ENCODE data around the gene FHIT. TPM values are rescaled to one million over a fixed set of nuclear protein-coding genes. Genes with fewer than 3 reads are reported as not detected.

Gene FHIT
- total RNA-seq, 1 experiment from 2014 or later, result 3.6 TPM

DNA sequence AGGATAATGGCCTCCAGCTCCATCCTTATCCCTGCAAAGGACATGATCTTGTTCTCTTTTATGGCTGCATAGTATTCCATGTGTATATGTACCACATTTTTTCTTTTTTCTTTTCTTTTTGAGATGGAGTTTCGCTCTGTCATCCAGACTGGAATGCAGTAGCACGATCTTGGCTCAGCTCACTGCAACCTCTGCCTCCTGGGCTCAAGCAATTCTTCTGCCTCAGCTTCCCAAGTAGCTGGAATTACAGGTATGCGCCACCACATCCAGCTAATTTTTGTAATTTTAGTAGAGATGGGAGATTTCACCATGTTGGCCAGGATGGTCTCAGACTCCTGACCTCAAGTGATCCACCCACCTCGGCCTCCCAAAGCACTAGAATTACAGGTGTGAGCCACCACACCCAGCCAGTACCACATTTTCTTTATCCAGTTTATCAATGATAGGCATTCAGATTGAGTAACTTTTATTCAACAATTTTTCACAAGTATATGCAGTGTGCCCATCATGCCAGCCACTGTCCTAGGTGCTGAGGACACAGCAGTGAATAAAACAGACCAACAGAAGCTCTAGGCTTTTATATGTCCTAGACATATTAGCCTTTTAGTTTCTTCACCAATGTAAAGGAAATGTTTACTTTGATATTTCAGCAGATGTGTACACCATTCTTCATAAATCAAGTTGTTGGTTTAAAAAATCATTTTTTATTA lies 815.2 kb downstream of the FHIT start:
- H3K27me3 ChIP-seq (ENCODE audit: low read length), result no peaks in the 10 kb centered on the region
- H2AFZ ChIP-seq (ENCODE audit: low read length), result no peak overlapping the region
- H3K4me1 ChIP-seq (ENCODE audit: insufficient read depth, low read length), result no peaks in the 10 kb centered on the region
- 0 out of 2 replicates have a peak, but pooled peaks cover 3% of the 10 kb centered on the region for H3K9me3 ChIP-seq (ENCODE audit: low read length)
- CTCF ChIA-PET, result no interaction called here
- no peak overlapping the region for H3K9ac ChIP-seq (ENCODE audit: low read length)
- no peak overlapping the region for H3K4me2 ChIP-seq (ENCODE audit: low read length)
- DNase-seq (no peak), ATAC-seq (no peak)
- no TSS peak for BruUV-seq (replicated peaks)
- no peak overlapping the region for H3K27ac ChIP-seq (ENCODE audit: low read length)
- no peaks in the 10 kb centered on the region for H3K36me3 ChIP-seq (ENCODE audit: low read depth, low read length)
- H4K20me1 ChIP-seq (ENCODE audit: low read length), result no peaks in the 10 kb centered on the region
- H3K9me2 ChIP-seq (replicated peaks; ENCODE audit: low read length), result no peaks in the 10 kb centered on the region
- intact Hi-C loops (cut with micrococcal nuclease), result no loop called here
- no peak overlapping the region for H3K4me3 ChIP-seq (ENCODE audit: low read length)
- H3F3A ChIP-seq (ENCODE audit: low read length, unreplicated experiment), result no peaks in the 10 kb centered on the region
- H3K79me2 ChIP-seq (ENCODE audit: low read length), result no peaks in the 10 kb centered on the region
- TF ChIP-seq, protein P1, sequence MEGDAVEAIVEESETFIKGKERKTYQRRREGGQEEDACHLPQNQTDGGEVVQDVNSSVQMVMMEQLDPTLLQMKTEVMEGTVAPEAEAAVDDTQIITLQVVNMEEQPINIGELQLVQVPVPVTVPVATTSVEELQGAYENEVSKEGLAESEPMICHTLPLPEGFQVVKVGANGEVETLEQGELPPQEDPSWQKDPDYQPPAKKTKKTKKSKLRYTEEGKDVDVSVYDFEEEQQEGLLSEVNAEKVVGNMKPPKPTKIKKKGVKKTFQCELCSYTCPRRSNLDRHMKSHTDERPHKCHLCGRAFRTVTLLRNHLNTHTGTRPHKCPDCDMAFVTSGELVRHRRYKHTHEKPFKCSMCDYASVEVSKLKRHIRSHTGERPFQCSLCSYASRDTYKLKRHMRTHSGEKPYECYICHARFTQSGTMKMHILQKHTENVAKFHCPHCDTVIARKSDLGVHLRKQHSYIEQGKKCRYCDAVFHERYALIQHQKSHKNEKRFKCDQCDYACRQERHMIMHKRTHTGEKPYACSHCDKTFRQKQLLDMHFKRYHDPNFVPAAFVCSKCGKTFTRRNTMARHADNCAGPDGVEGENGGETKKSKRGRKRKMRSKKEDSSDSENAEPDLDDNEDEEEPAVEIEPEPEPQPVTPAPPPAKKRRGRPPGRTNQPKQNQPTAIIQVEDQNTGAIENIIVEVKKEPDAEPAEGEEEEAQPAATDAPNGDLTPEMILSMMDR (conservative IDR thresholded peaks at IDR 0.05; ENCODE audit: low read depth, low read length), result no peak
- TF ChIP-seq EZH2phosphoT487 (IDR thresholded peaks at IDR 0.05; ENCODE audit: borderline replicate concordance, low read length) (no peak), EZH2 (IDR thresholded peaks at IDR 0.05; ENCODE audit: low read length, unreplicated experiment) (no peak)
- POLR2A ChIA-PET (ENCODE audit: unreplicated experiment), result no interaction called here

DNA sequence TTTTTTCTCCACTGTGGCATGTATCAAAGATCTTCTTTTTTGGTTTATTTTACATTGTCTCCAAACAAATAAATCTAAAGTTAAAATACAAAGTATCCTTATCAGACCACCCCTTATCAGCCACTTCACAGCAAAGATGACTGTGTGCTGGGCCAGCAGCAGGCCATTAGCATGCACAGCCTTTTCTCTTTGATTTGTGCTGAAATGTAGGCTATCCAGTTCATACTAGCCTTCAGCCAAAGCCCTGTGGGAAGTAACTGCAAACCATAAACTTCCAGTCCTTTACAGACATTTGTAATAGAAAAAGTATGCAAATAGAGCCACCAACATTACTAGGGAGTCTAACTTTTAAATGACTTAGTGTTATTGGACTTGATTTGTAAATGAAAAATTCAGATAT lies 816.3 kb downstream of the FHIT start:
- Histone ChIP-seq H3K27ac (ENCODE audit: low read length) (no peak overlapping the region), H3K4me2 (ENCODE audit: low read length) (no peak overlapping the region), H3K9me3 (ENCODE audit: low read length) (0 out of 2 replicates have a peak, but pooled peaks cover 3% of the 10 kb centered on the region), H3K9ac (ENCODE audit: low read length) (no peak overlapping the region), H4K20me1 (ENCODE audit: low read length) (no peaks in the 10 kb centered on the region), H3K4me3 (ENCODE audit: low read length) (no peak overlapping the region), H3F3A (ENCODE audit: low read length, unreplicated experiment) (no peaks in the 10 kb centered on the region), H3K4me1 (ENCODE audit: insufficient read depth, low read length) (no peaks in the 10 kb centered on the region), H3K9me2 (replicated peaks; ENCODE audit: low read length) (no peaks in the 10 kb centered on the region), H3K79me2 (ENCODE audit: low read length) (no peaks in the 10 kb centered on the region), H3K27me3 (ENCODE audit: low read length) (no peaks in the 10 kb centered on the region), H3K36me3 (ENCODE audit: low read depth, low read length) (no peaks in the 10 kb centered on the region), H2AFZ (ENCODE audit: low read length) (no peak overlapping the region)
- intact Hi-C loops (cut with micrococcal nuclease), result no loop called here
- ATAC-seq (no peak), DNase-seq (no peak)
- TF ChIP-seq EZH2 (IDR thresholded peaks at IDR 0.05; ENCODE audit: low read length, unreplicated experiment) (no peak), EZH2phosphoT487 (IDR thresholded peaks at IDR 0.05; ENCODE audit: borderline replicate concordance, low read length) (no peak)
- TF ChIP-seq, protein P1 (conservative IDR thresholded peaks at IDR 0.05; ENCODE audit: low read depth, low read length), result no peak
- ChIA-PET POLR2A (ENCODE audit: unreplicated experiment) (no interaction called here), CTCF (no interaction called here)
- BruUV-seq (replicated peaks), result no TSS peak

DNA sequence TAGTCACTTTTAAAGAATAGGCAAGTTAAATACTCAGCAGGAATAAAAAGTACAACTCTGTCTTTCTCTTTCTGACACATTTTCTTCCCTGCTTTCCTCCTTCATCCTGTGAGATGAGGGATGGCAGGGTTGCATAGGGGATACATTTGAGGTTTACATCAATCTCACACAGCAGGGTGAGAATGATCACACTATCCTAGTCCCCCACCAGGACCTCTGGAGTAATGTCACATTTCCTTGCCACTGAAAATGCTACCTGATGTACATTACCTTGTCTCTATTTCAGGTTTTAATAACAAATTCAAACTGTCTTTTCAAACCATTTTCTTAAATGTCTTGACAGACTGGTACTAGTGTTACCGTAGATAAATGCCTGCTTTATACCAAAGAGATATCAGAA lies 816.9 kb downstream of the FHIT start:
- intact Hi-C loops (cut with micrococcal nuclease), result no loop called here
- ATAC-seq (no peak), DNase-seq (no peak)
- Histone ChIP-seq H3K9me2 (replicated peaks; ENCODE audit: low read length) (no peaks in the 10 kb centered on the region), H4K20me1 (ENCODE audit: low read length) (no peaks in the 10 kb centered on the region), H3K4me1 (ENCODE audit: insufficient read depth, low read length) (no peaks in the 10 kb centered on the region), H3F3A (ENCODE audit: low read length, unreplicated experiment) (no peaks in the 10 kb centered on the region), H3K4me3 (ENCODE audit: low read length) (no peak overlapping the region), H3K79me2 (ENCODE audit: low read length) (no peaks in the 10 kb centered on the region), H3K36me3 (ENCODE audit: low read depth, low read length) (no peaks in the 10 kb centered on the region), H3K9me3 (ENCODE audit: low read length) (0 out of 2 replicates have a peak, but pooled peaks cover 3% of the 10 kb centered on the region), H3K4me2 (ENCODE audit: low read length) (no peak overlapping the region), H3K27ac (ENCODE audit: low read length) (no peak overlapping the region), H3K27me3 (ENCODE audit: low read length) (no peaks in the 10 kb centered on the region), H2AFZ (ENCODE audit: low read length) (no peak overlapping the region), H3K9ac (ENCODE audit: low read length) (no peak overlapping the region)
- CTCF ChIA-PET, result no interaction called here
- POLR2A ChIA-PET (ENCODE audit: unreplicated experiment), result no interaction called here
- TF ChIP-seq EZH2phosphoT487 (IDR thresholded peaks at IDR 0.05; ENCODE audit: borderline replicate concordance, low read length), result no peak
- TF ChIP-seq, protein P1 (conservative IDR thresholded peaks at IDR 0.05; ENCODE audit: low read depth, low read length), result no peak
- TF ChIP-seq EZH2 (IDR thresholded peaks at IDR 0.05; ENCODE audit: low read length, unreplicated experiment), result no peak
- no TSS peak for BruUV-seq (replicated peaks)

Data from PC-3 (cell line).